Activated T-helper 1 cell treated with anti-CD3 and anti-CD28 coated beads, Interleukin-12 subunit alpha, Interleukin-12 subunit beta, Interleukin-2, Interleukin-4 antibody, amounts not matched to agents 30 ng/mL and 10 ng/mL and 1 ng/mL, durations not matched to agents 14 hours and 24 hours and 36 hours (primary cell): Measurements from ENCODE around the gene OSER1. TPM values are rescaled to one million over a fixed set of nuclear protein-coding genes. Genes with fewer than 3 reads are reported as not detected.

Experiments used
- DNase-seq: peaks from one replicate; pipeline ENCODE4 v3.0.0; 2021; ENCODE audit warnings: low spot score
- H3K27ac Mint-ChIP-seq: one replicate; pipeline ENCODE4 v1.8.0; 2021; ENCODE audit warnings: mild to moderate bottlenecking, mixed read lengths
- H3K27me3 Mint-ChIP-seq: one replicate; pipeline ENCODE4 v1.8.0; 2022; ENCODE audit warnings: mild to moderate bottlenecking, moderate library complexity, mixed read lengths; ENCODE audit not compliant: insufficient read depth
- H3K36me3 Mint-ChIP-seq: one replicate; pipeline ENCODE4 v1.8.0; 2021; ENCODE audit warnings: low read depth, mixed read lengths
- H3K4me1 Mint-ChIP-seq: one replicate; pipeline ENCODE4 v1.8.0; 2021; ENCODE audit warnings: low read depth, mixed read lengths
- H3K4me3 Mint-ChIP-seq: one replicate; pipeline ENCODE4 v1.8.0; 2021; ENCODE audit warnings: mild to moderate bottlenecking, moderate library complexity, mixed read lengths
- H3K9me3 Mint-ChIP-seq: one replicate; pipeline ENCODE4 v1.8.0; 2021; ENCODE audit warnings: mixed read lengths
- intact Hi-C: fragments of 100-400 bp; cut with micrococcal nuclease; formaldehyde crosslinking; loops from one replicate; pipeline ENCODE4 v1.15.1; 2024
- total RNA-seq: library from RNA; stranded (reverse); gene quantifications from 2 replicates; pipeline ENCODE4 v1.2.3, GENCODE V29; 2022

OSER1 gene
- total RNA-seq, 1 donor from 2014 or later: 23.4 TPM

DNA sequence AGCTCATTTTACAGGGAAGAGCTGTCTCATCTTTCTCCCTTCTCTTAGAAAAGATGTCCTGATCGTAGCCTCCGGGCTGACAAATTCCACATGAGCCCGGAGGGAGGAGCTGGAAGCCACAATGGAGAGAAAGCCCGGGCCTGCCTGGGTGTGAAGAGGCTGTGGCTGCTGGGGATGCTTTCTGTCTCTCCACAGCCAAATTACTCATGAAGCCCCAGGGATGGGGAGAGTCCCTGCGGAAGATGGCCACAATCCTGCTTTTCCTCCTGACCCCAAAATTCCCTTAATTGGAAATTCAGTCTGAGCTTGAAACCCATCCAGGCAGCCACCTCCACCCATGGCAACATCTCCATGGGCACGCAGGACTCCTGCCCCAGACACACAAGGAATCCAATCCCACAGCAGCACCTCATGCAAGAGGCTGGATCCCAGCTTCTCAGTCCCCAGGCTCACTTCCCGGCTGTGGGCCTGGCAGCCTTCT is 56.0 kb downstream of the OSER1 start:
- no peak for DNase-seq
- Mint-ChIP-seq H3K4me3 (no peak overlapping the region), H3K36me3 (no peaks in the 10 kb centered on the region), H3K27ac (no peak overlapping the region), H3K4me1 (peaks cover 11% of the 10 kb centered on the region), H3K9me3 (no peaks in the 10 kb centered on the region), H3K27me3 (peaks cover 6% of the 10 kb centered on the region)
- intact Hi-C loops: no loop called here

DNA sequence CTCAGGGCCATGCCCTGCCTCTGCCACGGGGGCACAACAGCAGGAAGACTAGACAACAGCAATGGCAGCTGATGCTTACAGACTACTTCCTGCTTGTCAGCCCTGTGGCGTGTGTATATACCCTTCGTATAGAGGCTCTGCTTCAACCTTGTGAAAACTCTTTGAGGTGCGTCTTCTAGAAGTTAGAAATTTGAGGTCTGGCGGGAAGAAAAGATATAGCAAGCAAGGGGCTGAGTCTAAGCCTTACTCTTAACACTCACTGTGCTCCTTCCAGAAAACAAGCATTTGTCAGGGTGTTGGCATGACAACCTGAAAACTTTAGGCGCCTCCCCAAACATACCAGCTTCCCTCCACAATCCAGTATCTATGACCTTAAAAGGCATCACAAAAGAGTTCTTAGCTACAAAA is 56.9 kb downstream of the OSER1 start:
- no peaks in the 10 kb centered on the region for H3K36me3 Mint-ChIP-seq
- H3K4me3 Mint-ChIP-seq: no peak overlapping the region
- intact Hi-C loops: no loop called here
- no peak for DNase-seq
- peaks cover 11% of the 10 kb centered on the region for H3K4me1 Mint-ChIP-seq
- H3K27ac Mint-ChIP-seq: no peak overlapping the region
- H3K27me3 Mint-ChIP-seq: peaks cover 4% of the 10 kb centered on the region
- no peaks in the 10 kb centered on the region for H3K9me3 Mint-ChIP-seq

DNA sequence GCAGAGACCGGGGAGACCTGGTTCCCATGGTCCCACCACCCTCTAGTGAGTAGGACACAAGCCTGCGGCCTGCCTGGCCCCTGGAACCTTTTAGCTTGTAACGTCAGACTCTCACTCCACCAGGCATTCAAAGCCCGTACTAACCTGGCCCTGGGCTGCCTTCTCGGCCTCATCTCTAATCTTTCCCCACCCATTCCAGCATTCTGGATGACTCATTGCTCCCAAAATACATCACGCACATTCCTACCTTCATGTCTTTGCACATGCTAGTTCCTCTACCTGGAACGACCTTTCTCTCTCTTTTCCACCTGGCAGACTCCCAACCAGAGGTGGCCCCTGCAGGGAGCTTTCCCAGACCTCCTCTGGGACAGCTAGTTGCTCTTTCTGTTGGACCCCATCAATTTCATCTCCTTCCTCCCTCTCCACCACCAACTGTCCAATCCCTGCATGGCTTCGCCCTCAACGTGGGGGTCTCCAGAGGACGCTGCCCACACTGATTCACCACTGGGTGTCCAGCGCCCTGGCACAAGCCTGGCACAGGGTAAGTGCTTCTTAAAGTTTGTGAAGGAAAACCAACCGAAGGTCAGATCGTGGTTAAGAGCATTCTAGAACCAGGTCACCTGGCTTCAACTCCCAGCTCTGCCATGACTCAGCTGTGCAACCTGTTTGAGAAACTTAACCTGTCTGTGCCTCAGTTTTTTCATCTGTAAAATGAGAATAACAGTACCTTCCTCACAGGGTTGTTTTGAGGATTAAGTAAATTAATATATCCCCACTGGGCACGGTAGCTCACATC is 58.8 kb downstream of the OSER1 start:
- H3K9me3 Mint-ChIP-seq: no peaks in the 10 kb centered on the region
- no peak overlapping the region for H3K27ac Mint-ChIP-seq
- H3K36me3 Mint-ChIP-seq: no peaks in the 10 kb centered on the region
- H3K27me3 Mint-ChIP-seq: peaks cover 1% of the 10 kb centered on the region
- no peak overlapping the region for H3K4me3 Mint-ChIP-seq
- peaks cover 11% of the 10 kb centered on the region for H3K4me1 Mint-ChIP-seq
- intact Hi-C loops: no loop called here
- no peak for DNase-seq

DNA sequence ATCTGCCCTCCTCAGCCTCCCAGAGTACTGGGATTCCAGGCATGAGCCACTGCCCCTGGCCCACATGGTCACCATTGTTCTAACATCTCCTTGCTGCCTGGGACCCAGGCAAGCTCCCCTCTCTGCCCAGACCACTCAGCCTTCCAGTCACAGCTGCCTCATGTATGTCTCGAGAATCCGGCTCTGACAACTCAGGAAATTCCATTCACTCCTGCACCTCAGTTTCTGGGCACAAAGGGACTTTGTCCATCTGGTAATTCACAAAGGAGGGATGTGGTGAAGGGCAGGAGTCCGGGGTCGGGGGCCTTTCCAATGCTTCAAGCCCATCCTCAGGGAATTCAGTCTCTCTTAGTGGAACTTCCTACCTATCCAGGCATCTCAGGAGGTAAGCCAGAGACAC is 64.3 kb downstream of the OSER1 start:
- intact Hi-C loops: no loop called here
- H3K9me3 Mint-ChIP-seq: no peaks in the 10 kb centered on the region
- no peak overlapping the region for H3K4me3 Mint-ChIP-seq

More for the DNA sequence above, 64.3 kb downstream of the OSER1 start:
- no peaks in the 10 kb centered on the region for H3K36me3 Mint-ChIP-seq
- H3K4me1 Mint-ChIP-seq: no peaks in the 10 kb centered on the region
- H3K27ac Mint-ChIP-seq: no peak overlapping the region
- peaks cover 7% of the 10 kb centered on the region for H3K27me3 Mint-ChIP-seq
- no peak for DNase-seq

Other genes starting within 250 kb of the OSER1 start
- not detected in 2 replicates for gene JPH2, start 23.6 kb downstream of the OSER1 start, total RNA-seq
- 0.08 TPM in 1 of 2 replicates, not detected in the other for gene GDAP1L1, start 36.5 kb upstream of the OSER1 start, total RNA-seq
- gene FITM2, start 100.4 kb upstream of the OSER1 start, total RNA-seq: 2.2 TPM in 2 replicates
- gene R3HDML, start 126.3 kb upstream of the OSER1 start, total RNA-seq: not detected in 2 replicates
- not detected in 2 replicates for gene HNF4A, start 144.9 kb upstream of the OSER1 start, total RNA-seq